NCI-H1105 treated with DMSO at 0.1 percent for 48 hours (cell line): ENCODE measurements around the gene MCM3.

ENCODE experiments used
- DNase-seq: peaks from one replicate; lab custom pipeline; 2025; lab: John Stamatoyannopoulos, UW

The MCM3 gene

DNA sequence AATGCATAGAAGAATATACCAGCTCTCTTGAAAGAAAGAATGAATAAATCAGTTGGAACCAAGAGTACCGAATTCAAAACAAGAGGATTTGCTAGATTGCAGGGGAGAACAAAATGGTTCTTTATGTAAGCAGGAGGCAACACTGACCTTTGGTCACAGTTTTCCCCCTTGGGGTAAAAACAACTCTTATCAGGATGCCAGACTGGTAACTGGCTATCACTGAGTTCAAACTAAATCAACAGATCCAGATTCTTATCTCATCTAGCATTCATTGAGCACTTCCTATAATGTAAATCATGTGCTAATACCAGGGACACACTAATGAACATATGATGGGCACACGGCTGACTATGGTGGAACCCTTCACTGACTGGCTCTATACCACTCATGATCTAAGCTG lies 35.5 kb downstream of the MCM3 start:
- no peak for DNase-seq

DNA sequence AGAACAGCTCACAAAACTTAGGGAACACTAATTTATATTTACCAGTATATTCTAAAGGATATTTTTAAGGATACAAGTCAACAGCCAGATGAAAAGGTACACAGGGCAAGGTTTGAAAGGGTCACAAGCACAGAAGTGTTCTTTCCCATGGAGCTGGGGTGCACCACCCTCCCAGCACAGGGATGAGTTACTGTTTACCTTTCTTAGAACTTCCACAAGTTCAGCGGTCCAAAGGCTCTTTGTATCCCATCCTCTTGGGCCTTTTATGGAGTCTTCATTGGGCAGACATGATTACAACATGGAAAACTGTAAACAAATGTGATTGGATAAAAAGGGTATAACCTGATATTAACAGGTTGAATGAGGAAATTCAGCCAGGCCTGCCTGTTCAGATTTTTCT lies 39.1 kb downstream of the MCM3 start:
- no peak for DNase-seq

DNA sequence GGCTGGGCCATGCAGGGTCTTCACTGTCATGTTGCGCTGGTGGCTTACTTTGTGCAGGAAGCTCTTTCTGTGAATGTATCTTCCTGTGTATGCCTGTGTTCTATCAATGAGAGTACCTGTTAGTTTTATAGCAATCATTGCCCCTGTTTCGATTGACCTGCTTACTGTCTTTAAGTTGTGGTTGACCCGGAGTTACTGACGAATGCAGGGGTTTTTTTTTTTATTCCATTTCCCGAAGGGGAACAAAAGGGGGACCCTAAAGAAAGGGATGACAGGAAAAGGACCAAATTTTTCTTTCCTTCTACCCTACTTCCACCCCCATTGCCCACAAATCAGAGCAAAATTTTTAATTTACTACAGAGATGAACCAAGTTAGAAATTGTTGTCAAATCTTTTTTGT lies 40.1 kb downstream of the MCM3 start, which contains the start of gene IL17F:
Gene IL17F, minus strand, starts transcription at position 101 of the 400 bp plus-strand sequence. Its CDS starts 71 bp downstream, at position 30.
- no peak for DNase-seq

GRCh38 chr6:52243282-52243893 lies 41.2 kb downstream of the MCM3 start:
- DNase-seq, result no peak

DNA sequence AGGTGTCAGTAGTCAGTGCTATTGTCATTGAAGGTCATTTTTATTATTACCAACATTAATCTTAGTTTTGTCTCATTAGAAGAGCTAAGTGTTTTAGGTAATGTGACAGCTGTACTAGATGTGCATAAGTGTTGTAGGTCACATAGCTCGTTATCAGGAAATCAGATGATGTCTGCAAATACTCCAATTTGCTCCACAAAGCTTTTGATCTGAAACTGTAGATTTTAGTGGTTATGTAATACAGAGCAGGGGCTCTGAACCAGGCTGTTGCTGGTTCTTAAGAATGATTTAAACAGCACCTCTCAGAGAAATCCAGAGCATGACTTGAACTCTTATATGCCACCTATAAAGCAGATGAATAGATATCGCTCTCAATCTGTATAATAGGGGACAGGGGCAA lies 42.7 kb downstream of the MCM3 start:
- no peak for DNase-seq

DNA sequence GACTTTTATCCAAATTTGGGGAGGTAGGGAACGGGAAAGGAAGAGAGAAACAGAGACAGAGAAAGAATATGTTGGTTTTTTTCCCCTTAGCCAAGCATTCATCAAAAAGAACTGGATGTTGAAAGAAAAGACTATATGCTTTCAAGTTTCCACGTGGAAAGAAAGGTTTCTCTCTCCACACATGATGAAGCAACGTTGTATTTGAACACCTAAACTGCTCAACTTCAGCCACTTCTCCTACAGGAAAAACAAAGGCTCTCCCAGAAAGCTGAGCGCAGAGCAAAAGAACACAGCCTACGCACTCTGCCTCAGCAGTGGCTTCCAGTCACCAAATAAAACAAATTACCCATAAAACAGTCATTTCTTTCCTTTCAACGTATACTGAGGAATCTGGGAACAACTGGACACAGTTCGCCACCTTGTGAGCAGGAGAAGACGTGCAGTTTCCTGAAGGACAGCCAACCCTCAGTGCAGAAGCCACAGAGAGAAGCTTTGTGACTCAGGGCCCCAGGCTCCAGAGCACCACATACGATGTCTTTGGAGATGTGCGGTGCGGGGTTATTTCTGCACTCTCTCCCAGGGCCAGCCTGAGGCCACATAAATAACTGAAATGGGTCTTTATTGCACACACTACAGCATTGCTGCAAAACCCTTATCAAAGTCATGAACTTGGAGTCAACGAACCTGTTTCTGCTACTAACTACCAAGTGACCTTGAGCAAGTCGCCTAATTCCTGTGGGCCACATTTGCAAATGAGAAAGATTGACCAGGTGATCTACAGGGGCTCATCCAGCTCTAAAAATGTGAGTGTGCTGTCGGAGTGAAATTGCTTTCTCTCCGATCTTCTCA lies 50.3 kb downstream of the MCM3 start:
- DNase-seq, result peak; percentile 55

DNA sequence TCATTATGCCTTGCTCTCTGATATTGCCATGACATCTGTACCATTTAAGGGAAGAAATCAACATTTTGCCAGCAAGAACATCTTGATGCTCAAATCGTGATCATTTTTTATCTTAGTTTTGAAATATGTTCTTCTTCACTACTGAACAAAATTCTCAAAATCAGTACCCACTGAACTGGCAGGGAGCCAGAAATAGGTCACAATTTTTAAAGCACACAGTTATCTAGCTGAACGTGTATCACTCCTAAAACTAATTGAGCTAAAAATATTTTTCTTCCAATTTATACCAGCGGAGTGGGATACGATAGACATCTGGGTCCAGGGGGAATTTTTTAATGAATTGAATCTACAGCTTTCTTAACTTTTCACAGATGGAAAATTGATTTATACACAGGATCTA lies 51.5 kb downstream of the MCM3 start:
- no peak for DNase-seq

GRCh38 chr6:52231406-52232127 lies 53.0 kb downstream of the MCM3 start:
- no peak for DNase-seq

DNA sequence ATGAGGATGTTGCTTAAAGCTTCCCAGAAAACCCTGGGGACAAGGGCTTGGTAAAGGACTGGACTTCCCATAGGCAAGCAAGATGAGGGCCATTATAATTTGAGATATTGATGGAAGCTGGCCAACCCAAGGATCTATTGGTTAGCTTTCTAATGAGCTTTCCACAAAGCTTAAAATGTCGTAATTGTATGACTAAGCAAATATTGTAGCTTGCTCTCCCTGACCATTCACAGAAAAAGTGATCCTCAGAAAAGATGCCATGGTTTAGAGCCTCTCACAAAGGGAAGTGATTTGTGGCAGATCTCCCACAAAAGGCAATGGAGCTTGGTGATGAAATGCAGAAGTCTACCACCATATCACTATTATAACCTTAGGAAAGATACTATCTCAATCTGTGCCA lies 53.9 kb downstream of the MCM3 start:
- DNase-seq, result no peak

GRCh38 chr6:52227495-52227894 lies 57.0 kb downstream of the MCM3 start:
- no peak for DNase-seq

GRCh38 chr6:52221302-52221701 lies 63.2 kb downstream of the MCM3 start:
- DNase-seq, result no peak

GRCh38 chr6:52217761-52218160 lies 66.8 kb downstream of the MCM3 start:
- DNase-seq, result no peak

- DNase-seq, result no peak
Measured at GRCh38 chr6:52216932-52217575, 67.5 kb downstream of the MCM3 start.

DNA sequence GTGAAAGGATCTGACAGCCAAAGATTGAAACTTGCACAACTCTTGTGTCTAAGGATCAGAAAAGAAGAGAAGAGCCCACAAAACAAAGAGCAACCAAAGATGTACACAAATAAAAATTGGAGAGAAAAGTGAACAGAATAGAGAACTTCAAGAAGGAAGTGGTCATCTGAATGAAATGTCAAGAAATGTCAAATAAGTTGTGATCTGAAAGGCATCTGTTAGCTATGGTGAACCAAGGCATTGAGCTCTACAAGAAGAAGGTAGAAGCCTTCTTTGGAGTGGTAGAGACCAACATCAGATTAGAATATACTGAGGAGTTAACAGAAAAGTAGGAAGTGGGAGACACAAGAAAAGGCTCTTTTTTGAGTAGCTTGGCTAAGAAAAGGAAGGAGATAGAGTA lies 68.8 kb downstream of the MCM3 start:
- no peak for DNase-seq
